ENCODE measurements around the gene CNNM2.

GRCh38 chr10:103079100-103079499, 161.0 kb downstream of the CNNM2 start:
- TF ChIP-seq CTCF (IDR thresholded peaks at IDR 0.05) (no peak), POLR2A (IDR thresholded peaks at IDR 0.05) (no peak)
